Lung (tissue), 12 donors: ENCODE data around the gene TAF11L14. TPM values are rescaled to one million over a fixed set of nuclear protein-coding genes. Genes with fewer than 3 reads are reported as not detected.
"Not testable (repeated sequence)": the region's sequence is repeated elsewhere in the genome, so short reads cannot be mapped to it uniquely, and the experiment has no call there.

Experiments
- ATAC-seq: fragments of 200-7000 bp; cut with Tn5 transposase; one replicate; pipeline ENCODE4 v1.9.1; 2020; ENCODE audit warnings: moderate number of reproducible peaks; ENCODE audit not compliant: insufficient read depth, low FRiP score
- DNase-seq, 3 donors: peaks; one replicate each; pipeline ENCODE4 v3.0.0-alpha.2; 2013 to 2017
- H3K27ac ChIP-seq, 2 donors: one replicate each; pipeline ENCODE4 v1.5.1; 2013; ENCODE audit warnings: mild to moderate bottlenecking in 2 of 2, moderate library complexity in 2 of 2, control low read depth in 1 of 2, inconsistent platforms in 1 of 2, low read depth in 1 of 2, low read length in 1 of 2
- H3K27me3 ChIP-seq, 3 donors: one replicate each; pipeline ENCODE4 v1.5.1; 2013; ENCODE audit warnings: low read length in 2 of 3; ENCODE audit not compliant: control insufficient read depth in 3 of 3, insufficient read depth in 3 of 3
- H3K36me3 ChIP-seq, 4 donors: one replicate each; pipeline ENCODE4 v1.5.1; 2013; ENCODE audit warnings: low read length in 4 of 4, mild to moderate bottlenecking in 1 of 4, moderate library complexity in 1 of 4; ENCODE audit not compliant: control insufficient read depth in 4 of 4, insufficient read depth in 4 of 4
- H3K4me1 ChIP-seq, 5 donors: one replicate each; pipeline ENCODE4 v1.5.1; 2013; ENCODE audit warnings: low read length in 5 of 5, mild to moderate bottlenecking in 2 of 5, moderate library complexity in 1 of 5; ENCODE audit not compliant: control insufficient read depth in 5 of 5, insufficient read depth in 5 of 5
- H3K4me3 ChIP-seq: one replicate; pipeline ENCODE4 v1.5.1; 2013; ENCODE audit warnings: mild to moderate bottlenecking, control low read depth, moderate library complexity
- H3K9ac ChIP-seq, 2 donors: one replicate each; pipeline ENCODE4 v1.5.1; 2013; ENCODE audit warnings: low read length in 2 of 2, control low read depth in 1 of 2; ENCODE audit not compliant: insufficient read depth in 1 of 2
- H3K9me3 ChIP-seq, 4 donors: one replicate each; pipeline ENCODE4 v1.5.1; 2013; ENCODE audit warnings: low read length in 3 of 4, mild to moderate bottlenecking in 1 of 4, moderate library complexity in 1 of 4; ENCODE audit not compliant: control insufficient read depth in 4 of 4, insufficient read depth in 3 of 4
- CTCF ChIP-seq: IDR thresholded peaks from 2 replicates; pipeline ENCODE4 v1.5.1; 2012; ENCODE audit warnings: mild to moderate bottlenecking; ENCODE audit errors: control extremely low read depth, extremely low read depth
- WGBS, 2 donors: extraction: QIAGEN DNeasy Blood & Tissue Kit; methylation state at CpG; one replicate each; pipeline ENCODE4 v1.1.7; 2013; 5-methylcytosine and 5-hydroxymethylcytosine counted together
- polyA plus RNA-seq, 2 donors: library from polyadenylated mRNA; stranded (reverse); fragments of 200-250 nt; gene quantifications; one replicate each; pipeline ENCODE4 v1.2.1, GENCODE V29; 2013
- total RNA-seq, 2 donors: library from RNA; depleted of rRNA in 1 of 2; stranded (reverse); fragments of >200 nt in 1 of 2; gene quantifications; one replicate each; pipeline ENCODE4 v1.2.1, GENCODE V29; 2014 to 2021
- donor health status: control.
- donor health status: control.
- donor health status: Bipolar disorder and iron deficiency.
- donor health status: healthy.
- donor health status: DM: yes; HTN: yes; CAD: no.

Gene TAF11L14
- total and polyA plus RNA-seq, 4 donors: not detected

- H3K27me3 ChIP-seq: no peaks in the 10 kb centered on the region
- H3K36me3 ChIP-seq: no peaks in the 10 kb centered on the region
- ATAC-seq (no peak), DNase-seq (no peak)
- no peaks in the 10 kb centered on the region for H3K9me3 ChIP-seq
- H3K9ac ChIP-seq: no peak overlapping the region
- no peak overlapping the region for H3K4me3 ChIP-seq
- H3K27ac ChIP-seq: no peak overlapping the region
- no peak for TF ChIP-seq CTCF
- WGBS, 2 donors: 96 to 97% methylated on average over 14 of the region's 14 CpGs
- H3K4me1 ChIP-seq: no peaks in the 10 kb centered on the region
Observed at GRCh38 chr5:17604951-17605350, 29.3 kb upstream of the TAF11L14 start.

GRCh38 chr5:17607461-17607860 is 26.8 kb upstream of the TAF11L14 start:
- H3K4me1 ChIP-seq, DNase-seq, H3K4me3 ChIP-seq, H3K27me3 ChIP-seq, H3K36me3 ChIP-seq, H3K27ac ChIP-seq, H3K9ac ChIP-seq, H3K9me3 ChIP-seq, ATAC-seq: not testable (repeated sequence)
- 94 to 96% methylated on average over 4 of the region's 4 CpGs for WGBS, 2 donors

- 76 to 83% methylated on average over 2 of the region's 2 CpGs for WGBS, 2 donors
- not testable (repeated sequence) for H3K4me1 ChIP-seq, H3K9ac ChIP-seq, DNase-seq, H3K36me3 ChIP-seq, H3K27me3 ChIP-seq, H3K9me3 ChIP-seq, H3K4me3 ChIP-seq, H3K27ac ChIP-seq, ATAC-seq
Observed at GRCh38 chr5:17610092-17610491, 24.2 kb upstream of the TAF11L14 start, which contains the start of gene TAF11L12. Gene TAF11L12, plus strand, starts transcription at chr5:17610392.

- H3K4me1 ChIP-seq: no peaks in the 10 kb centered on the region
- WGBS, 2 donors: 90 to 97% methylated on average over 17 of the region's 17 CpGs
- no peak overlapping the region for H3K9ac ChIP-seq
- H3K36me3 ChIP-seq: no peaks in the 10 kb centered on the region
- no peaks in the 10 kb centered on the region for H3K9me3 ChIP-seq
- no peak overlapping the region for H3K4me3 ChIP-seq
- no peaks in the 10 kb centered on the region for H3K27me3 ChIP-seq
- no peak for TF ChIP-seq CTCF
- DNase-seq: no peak
- H3K27ac ChIP-seq: no peak overlapping the region
- no peak for ATAC-seq
Observed at GRCh38 chr5:17614872-17615605, 19.2 kb upstream of the TAF11L14 start.
